GM18909 (cell line): ENCODE data around the gene ANO5.
A peak's percentile ranks its signal among the peaks of the same experiment; 100 is the strongest.

Source experiments
- ATAC-seq: cut with Tn5 transposase; IDR thresholded peaks from one replicate; pipeline ENCODE4 v1.9.1; 2021; ENCODE audit warnings: mild to moderate bottlenecking; ENCODE audit not compliant: unreplicated experiment, poor library complexity

ANO5 gene, protein sequence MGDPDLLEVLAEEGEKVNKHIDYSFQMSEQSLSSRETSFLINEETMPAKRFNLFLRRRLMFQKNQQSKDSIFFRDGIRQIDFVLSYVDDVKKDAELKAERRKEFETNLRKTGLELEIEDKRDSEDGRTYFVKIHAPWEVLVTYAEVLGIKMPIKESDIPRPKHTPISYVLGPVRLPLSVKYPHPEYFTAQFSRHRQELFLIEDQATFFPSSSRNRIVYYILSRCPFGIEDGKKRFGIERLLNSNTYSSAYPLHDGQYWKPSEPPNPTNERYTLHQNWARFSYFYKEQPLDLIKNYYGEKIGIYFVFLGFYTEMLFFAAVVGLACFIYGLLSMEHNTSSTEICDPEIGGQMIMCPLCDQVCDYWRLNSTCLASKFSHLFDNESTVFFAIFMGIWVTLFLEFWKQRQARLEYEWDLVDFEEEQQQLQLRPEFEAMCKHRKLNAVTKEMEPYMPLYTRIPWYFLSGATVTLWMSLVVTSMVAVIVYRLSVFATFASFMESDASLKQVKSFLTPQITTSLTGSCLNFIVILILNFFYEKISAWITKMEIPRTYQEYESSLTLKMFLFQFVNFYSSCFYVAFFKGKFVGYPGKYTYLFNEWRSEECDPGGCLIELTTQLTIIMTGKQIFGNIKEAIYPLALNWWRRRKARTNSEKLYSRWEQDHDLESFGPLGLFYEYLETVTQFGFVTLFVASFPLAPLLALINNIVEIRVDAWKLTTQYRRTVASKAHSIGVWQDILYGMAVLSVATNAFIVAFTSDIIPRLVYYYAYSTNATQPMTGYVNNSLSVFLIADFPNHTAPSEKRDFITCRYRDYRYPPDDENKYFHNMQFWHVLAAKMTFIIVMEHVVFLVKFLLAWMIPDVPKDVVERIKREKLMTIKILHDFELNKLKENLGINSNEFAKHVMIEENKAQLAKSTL

DNA sequence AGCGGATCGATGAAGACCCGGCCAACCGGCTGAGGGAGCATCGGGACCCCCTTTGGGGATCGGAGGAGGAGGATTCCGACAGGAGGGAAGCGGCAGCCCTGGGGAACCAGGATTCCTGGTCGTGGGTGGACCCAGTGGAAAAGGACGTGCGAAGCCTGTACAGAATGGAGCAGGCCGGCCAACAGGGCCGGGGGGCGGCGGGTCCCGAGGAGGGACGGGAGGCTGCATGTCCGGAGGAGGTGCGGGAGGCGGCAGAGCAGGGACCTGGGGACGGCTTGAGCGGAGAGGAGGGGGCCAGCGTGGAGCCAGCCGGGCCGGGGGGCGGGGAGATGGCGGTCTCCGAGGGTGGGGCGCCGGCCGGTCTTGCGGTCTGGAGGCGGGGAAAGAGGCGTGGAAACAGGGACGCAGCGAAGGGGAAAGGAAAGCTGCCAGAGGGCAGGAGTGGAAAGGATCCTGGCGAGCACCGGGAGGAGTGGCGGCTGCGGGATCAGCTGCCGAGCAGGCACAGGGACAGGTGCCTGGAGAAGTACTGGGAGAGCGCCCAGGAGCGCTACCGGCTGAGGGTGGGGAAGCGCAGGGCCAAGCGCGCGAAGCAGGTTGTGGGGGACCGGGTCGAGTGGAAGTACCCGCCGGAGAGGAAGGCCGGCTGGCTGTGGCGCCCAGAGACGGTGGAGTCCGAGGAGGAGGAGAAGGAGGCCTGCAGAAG, at the start of gene ANO5:
TSS of gene ANO5 (plus strand) at position 444 of the 706 bp plus-strand sequence. CDS start 408 bp downstream, outside the sequence.
- peak; percentile 54 for ATAC-seq

DNA sequence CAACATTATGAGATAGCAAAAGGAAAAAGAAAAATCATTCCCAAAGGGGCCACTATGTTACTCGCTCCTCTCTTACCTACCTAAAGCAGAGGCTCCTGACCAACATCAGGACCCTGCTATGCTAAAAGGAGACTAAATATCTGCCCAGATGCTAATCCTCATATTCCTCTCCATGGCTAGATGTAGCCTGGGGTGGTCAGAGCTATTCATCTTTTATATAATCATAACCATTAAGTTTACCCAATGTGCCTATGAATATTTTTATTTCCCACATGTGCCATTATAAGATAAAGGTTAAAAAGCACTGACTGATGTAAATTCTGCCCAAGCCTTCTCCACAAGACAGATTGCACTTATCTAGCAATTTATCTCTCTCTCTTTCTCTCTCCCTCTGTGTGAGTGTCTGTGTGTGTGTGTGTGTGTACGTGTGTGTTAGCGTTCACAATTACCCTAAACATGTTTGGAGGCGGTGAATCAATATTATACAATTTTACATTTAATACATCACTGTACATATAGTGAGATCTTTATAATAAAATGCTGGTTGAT, 41.2 kb upstream of the ANO5 start:
- ATAC-seq = no peak

DNA sequence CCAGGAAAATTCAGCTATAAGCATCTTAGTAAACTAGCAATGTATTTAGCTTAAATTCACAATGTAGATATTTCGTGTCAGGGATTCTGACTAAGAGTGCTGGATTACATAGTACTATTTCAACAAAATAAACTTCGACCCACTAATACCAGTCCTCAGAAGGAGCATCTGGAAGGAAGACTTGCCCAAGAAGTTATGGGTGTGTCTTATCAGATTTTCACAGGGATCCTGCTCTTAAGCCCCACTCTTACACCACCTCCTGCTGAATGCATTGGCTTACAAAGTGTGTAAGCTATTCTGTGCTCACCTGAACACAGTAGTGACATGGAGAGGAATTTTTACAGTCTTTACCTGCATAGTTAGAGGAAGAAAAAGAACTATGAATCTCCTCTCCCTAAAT, 35.4 kb upstream of the ANO5 start:
- no peak for ATAC-seq

DNA sequence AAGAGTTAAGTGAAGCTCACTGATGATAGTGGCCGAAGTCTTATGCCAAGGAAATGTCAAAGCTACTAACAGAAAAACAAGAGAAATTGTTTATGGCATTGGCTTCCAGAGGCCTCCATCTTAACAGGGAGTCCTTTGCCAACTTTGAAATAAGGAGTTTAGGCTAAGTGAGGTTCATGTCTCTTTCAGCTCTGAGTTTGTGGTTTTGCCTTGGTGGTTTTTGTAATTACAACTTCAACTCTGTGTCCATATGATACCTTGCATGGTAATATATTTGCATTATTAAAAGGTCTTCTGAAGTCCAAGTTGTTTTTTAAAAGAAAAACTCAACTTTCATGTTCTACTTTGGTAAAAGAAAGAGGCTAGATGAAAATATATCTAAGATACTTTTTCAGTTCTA, 31.4 kb upstream of the ANO5 start:
- no peak for ATAC-seq

DNA sequence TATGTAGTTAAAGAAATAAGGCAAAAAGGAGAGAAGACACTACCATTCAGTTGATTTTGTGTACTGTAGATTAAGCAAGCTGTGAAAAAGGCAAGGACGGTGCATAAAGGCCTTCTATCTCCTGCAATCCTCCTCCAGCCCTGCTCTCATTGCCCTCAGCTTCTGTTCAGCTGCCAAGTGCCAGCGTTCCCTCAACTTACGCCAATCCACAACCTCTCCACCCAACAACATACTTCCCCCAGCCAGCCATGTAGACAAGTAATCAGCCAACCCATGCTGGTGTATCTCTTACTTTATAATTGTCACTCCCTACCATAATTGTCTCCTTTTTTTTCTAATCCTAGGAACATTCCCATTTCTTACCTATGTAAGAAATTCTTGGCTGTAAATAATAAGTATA, 30.1 kb upstream of the ANO5 start:
- ATAC-seq = no peak

DNA sequence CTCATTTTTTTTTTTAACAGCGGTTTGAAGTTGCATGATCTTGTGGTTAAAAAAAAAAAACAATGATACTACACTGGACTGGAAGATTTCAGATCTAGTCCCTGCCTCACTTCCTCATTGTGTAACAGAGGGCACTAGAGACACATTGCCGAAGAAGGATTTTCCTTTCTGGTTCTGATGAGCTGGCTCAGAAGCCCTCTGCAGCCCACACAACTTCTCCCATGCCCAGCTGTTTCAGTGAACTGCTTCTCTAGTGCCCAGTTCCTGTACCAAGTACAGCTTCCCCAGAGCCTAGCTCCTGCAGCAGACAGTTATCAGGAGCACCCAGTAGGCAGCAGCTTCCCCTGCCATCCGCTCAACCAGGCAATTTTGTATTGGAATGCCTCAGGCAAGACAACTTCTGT, 29.5 kb upstream of the ANO5 start:
- peak; percentile 87 for ATAC-seq

DNA sequence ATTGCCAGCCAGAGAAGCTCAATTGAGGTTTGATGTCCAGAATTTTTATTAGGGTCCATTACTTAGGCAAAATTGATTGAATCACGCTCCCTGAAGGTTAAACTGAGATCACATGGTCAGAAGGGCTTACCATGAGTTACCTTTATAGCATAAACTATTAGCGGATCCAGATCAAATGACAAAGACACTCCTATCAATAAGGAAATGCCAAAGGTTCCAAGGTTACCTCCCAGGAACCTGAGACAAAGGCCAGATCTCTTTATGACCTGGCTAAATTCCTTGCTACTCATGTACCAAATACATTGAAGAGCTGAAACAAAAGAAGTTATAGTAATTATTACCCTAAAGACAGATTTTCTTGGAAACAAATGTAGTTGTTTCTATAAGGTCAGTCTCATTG, 27.8 kb upstream of the ANO5 start:
- no peak for ATAC-seq

DNA sequence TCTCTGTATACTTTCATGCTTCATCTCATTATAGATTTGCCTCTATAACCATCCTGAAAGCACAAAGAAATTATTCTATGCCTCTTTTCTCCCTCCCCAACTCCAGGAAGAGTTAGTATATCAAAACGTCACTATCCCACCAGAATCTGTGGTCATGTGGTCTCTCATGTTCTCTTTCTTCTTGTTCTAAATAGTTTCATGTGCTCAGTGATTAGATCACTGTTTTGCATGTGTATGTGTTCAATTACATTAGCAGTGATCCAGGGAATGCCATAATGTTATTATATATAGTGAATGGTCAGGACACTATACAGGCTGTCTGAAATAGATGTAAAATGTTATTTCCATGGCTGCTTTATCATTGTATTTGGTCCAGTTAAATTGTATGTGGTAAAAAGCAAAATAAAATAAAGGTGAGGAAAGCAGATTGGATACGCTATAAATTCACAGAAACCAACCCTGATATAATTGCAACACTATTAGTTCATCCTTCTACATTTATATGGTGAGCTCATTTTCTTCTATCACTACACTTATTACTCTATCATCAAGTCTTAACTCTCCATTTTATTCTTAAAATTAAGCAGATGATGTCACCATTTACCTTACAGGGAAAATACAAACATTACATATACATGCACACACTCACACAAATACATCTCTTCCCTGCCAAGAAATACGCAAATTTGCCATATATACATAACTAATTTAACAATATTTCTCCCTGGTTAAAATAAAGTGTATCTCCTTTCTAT, 26.9 kb upstream of the ANO5 start:
- no peak for ATAC-seq

DNA sequence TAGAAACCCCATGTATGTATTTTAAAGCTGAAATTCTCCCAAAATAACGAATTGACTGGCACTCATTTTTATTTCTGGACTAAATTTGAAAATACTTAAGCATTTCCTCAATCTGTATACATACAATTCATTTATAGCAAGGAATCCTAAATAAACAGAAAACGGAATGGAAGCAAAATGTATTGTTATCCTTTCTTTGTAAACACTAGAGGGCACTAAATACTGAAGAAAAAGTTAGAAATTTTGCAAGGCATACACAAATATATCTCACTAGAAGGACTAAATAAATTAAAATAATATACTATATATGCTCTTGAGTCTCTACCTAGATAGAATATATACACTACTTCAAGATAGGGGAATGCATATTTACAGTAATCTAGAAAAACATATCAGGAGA, 23.1 kb upstream of the ANO5 start:
- ATAC-seq = no peak

DNA sequence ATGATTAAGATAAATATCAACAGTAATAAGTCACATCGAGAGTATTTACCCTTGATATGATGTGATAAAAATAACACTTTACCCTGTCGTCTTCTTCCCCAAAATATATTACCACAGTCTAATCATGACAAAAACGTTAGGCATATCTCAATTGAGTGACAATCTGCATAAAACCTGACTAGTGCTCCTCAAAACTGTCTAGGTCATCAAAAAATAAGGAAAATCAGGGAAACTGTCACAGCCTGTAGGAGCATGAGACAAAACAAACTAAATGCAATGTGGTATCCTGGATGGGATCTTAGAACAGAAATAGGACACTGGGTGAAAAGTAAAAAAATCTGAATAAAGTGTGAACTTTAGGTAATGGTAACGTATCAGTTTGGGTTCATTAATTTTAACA, 19.4 kb upstream of the ANO5 start:
- ATAC-seq = no peak

DNA sequence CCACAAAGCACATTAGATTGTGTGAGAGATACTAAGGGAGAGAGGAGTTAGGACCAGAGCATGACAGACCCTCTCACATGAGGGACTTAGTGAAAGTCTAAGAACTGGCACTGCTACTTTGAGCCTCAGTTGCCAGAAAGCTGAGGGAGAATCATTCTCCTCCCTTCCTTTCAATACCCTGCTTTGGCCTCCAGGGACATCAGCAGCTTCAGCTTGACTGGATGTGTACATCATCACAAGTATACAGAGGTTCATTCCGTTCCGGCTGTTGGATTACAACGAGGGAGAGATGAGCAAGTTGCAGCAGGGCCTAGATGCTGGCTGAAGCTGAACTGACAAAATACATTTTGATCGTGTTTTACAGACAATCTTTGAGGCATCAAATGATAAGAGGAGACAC, 15.7 kb upstream of the ANO5 start:
- no peak for ATAC-seq

DNA sequence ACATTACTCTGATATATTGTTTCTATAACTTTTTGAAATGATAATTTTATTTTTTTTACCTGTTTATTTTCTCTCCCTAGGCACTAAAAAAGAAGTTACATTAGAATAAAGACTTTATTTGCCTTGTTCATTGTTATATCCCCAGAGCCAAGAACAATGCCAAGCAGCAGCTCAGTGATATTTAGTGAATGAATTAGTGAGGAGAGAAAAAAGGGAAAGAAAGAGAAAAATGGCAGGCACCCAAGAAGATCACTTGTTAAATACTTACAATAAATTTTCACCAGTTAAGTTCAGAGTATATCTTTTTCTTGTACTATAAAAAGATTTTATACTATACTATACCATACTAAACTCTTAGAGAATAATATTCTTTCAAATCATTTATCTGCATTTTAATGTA, 13.3 kb upstream of the ANO5 start:
- ATAC-seq = no peak

DNA sequence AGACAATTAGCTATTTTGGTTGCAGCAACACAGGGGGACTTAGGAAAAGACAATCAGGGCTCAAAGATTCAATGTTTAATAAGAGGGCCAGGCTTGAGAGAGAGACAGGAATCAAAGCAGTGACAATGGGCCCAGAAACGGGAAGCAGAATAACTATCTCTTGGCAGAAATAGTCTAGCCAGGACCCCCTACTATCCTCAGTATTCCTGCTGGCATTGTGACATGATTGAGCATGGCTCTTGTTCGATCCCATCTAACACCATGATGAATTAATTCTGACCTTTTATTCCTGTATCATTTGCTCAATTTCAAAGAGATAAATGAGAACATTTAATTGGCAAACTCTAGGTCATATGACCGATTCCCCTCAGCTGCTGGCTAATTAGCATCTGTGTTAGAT, 12.8 kb upstream of the ANO5 start:
- ATAC-seq = no peak

DNA sequence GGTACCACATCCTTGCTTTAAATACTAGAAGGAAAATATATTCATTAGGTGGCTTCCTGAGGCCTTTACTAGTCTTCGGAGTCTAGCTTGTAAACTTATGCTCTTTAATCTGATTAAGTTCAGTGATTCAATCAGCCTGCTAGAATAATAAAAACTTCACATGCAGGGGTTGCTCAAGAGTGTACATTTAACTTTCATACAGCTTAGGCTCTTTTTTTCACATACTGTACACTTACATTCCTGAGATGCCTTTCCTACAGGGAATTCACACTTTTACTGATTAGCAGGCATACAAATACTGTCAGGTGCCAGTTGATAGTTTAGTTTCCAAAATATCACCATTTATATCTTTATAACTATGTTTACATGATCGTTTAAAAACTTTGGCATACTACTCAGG, 3.2 kb upstream of the ANO5 start:
- ATAC-seq = no peak

DNA sequence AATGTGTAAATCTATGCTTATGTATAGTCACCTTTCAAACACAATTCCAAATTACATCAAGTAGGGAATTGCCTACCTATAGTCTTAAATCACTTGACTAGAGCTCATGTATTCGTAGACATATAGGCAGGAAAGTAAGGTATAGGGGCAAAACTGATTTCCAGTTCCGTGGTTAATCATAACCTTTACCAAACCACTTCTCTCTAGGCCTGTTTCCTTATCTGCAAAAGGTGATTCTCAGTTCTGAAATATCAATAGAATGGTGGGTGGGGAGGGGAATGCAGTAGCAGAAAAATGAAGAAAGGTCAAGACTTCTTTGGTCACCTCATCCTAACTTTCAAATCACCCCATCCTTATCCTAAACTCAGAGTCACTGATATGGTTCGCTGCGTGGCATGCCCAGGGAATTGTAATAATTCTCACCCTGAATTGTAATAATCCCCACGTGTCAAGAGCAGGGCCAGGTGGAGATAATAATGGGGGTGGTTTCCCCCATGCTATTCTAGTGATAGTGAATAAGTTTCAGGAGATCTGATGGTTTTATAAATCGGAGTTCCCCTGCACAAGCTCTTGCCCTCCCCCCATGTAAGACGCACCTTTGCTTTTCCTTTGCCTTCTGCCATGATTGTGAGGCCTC, 1.9 kb upstream of the ANO5 start:
- ATAC-seq = peak; percentile 52

DNA sequence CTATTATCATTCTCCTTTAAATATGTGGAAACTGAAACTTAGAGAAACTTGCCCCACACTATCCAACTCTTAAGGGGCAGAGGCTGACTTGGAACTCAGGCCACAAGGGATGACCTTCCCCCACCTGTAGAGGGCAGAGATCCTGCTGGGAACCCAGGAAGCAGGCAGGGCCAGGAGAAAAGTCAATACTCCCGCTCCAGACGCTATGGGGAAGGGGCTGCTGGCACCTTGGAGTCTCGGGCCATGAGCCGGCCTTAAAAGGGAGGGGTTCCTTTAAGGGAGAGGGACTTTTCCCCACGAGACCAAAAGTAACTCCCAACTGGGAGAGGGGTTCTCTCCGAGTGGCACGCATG, 620 bp upstream of the ANO5 start:
- no peak for ATAC-seq

DNA sequence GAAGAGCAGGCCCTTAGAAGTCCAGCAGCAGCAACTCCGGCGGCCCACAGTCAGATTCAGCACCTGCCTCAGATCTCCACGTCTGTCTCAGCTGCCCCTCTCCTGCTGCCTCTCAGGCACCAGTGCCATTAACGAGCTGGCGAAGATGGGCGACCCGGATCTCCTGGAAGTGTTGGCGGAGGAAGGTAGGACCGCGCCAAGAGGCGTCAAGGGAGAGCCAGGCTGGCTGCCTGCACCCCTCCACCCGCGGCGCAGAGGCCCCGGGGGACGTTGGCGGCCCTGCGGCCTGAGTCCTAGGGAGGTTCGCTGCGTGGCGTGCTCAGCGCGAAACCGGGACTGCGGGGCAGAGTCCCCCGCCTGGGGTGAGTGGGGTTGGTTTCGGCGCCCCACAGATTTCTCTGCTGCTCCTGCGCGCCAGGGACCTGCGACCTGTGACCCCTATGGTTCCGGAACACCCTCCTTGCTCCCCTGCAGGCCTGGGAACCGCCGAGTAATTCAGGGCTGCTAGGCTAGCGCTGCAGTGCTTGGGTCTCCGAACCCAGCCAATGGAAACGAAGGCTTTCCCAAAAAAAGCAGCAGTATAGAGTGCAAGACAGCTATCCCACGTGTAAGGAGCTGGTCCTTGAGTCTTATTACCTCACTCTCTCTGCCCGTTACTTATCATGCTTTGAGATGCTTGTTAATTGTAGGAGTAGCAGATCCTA, 615 bp downstream of the ANO5 start:
- peak; percentile 39 for ATAC-seq

DNA sequence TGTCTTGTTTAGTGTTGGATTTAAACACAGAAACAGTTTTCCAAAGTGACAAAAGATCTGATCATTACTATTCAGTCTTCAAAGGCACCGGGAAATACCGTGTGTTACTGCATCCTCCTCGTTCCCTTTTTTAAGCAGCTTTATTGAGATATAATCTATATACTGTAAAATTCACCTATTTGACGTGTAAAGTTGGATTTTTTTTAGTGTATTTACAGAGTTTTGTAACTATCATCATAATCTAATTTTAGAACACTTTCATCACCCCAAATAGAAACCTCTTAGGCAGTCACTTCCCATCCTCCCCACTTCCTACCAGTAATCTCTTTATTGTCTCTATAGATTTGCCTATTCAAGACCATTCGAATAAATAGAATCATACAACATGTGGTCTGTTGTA, 1.4 kb downstream of the ANO5 start:
- no peak for ATAC-seq

DNA sequence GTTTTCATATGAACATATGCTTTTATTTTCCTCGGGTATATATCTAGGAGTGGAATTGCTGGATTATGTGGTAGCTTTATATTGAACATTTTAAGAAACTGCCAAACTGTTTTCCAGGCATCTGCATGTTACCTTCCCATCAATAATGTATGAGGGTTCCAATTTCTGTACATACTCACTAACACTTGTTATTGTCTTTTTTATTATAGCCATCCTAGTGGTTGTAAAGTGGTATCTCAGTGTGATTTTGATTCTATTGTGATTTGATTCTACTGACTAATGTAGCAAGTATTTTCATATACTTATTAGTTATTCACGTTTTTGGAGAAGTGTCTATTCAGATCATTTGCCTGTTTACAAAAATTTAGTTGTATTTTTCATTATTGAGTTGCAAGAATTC, 2.0 kb downstream of the ANO5 start:
- ATAC-seq = no peak
